Calu3 (cell line): ENCODE results near the gene MID1. TPM values are rescaled to one million over a fixed set of nuclear protein-coding genes. Genes with fewer than 3 reads are reported as not detected.

ENCODE experiments used
- BruUV-seq: library from RNA; stranded (reverse); fragments of 400-500 nt; replicated peaks from 2 replicates; lab custom pipeline; 2021; lab: Mats Ljungman, UMichigan
- CTCF ChIA-PET: fragments of 300-600 bp; sonication (Branson Sonifier 250); formaldehyde crosslinking; loops from one replicate; lab custom pipeline; 2022; ENCODE audit warnings: antibody characterized with exemption; lab: Charles Lee
- DNase-seq: peaks from one replicate; pipeline ENCODE4 v3.0.0; 2022
- H3K27ac Mint-ChIP-seq: one replicate; pipeline ENCODE4 v1.8.0; 2022; ENCODE audit warnings: mixed read lengths; ENCODE audit not compliant: unreplicated experiment
- H3K27me3 Mint-ChIP-seq: one replicate; pipeline ENCODE4 v1.8.0; 2022; ENCODE audit warnings: mixed read lengths; ENCODE audit not compliant: unreplicated experiment
- H3K36me3 Mint-ChIP-seq: one replicate; pipeline ENCODE4 v1.8.0; 2022; ENCODE audit warnings: mild to moderate bottlenecking, moderate library complexity, mixed read lengths; ENCODE audit not compliant: insufficient read depth, unreplicated experiment
- H3K4me1 Mint-ChIP-seq: one replicate; pipeline ENCODE4 v1.8.0; 2022; ENCODE audit warnings: mild to moderate bottlenecking, low read depth, mixed read lengths; ENCODE audit not compliant: unreplicated experiment
- H3K4me3 Mint-ChIP-seq: one replicate; pipeline ENCODE4 v1.8.0; 2022; ENCODE audit warnings: mild to moderate bottlenecking, low read depth, moderate library complexity, mixed read lengths; ENCODE audit not compliant: unreplicated experiment
- H3K9me3 Mint-ChIP-seq: one replicate; pipeline ENCODE4 v1.8.0; 2022; ENCODE audit warnings: low read depth, mixed read lengths; ENCODE audit not compliant: unreplicated experiment
- CTCF ChIP-seq: fragments of 200-600 bp; IDR thresholded peaks from one replicate; pipeline ENCODE4 v1.8.0; 2022; ENCODE audit warnings: antibody characterized with exemption; ENCODE audit not compliant: unreplicated experiment
- intact Hi-C: fragments of 100-400 bp; cut with micrococcal nuclease; formaldehyde crosslinking; loops from one replicate; pipeline ENCODE4 v1.10.0; 2022; ENCODE audit not compliant: unreplicated experiment
- total RNA-seq: library from RNA; stranded (reverse); gene quantifications from 2 replicates; pipeline ENCODE4 v1.2.3, GENCODE V29; 2022

Gene MID1
- total RNA-seq, 1 experiment from 2014 or later: 85.6 TPM

- Mint-ChIP-seq H3K27me3 (no peaks in the 10 kb centered on the region), H3K36me3 (no peaks in the 10 kb centered on the region), H3K4me1 (peaks cover 28% of the 10 kb centered on the region), H3K4me3 (no peak overlapping the region), H3K9me3 (no peaks in the 10 kb centered on the region), H3K27ac (no peak overlapping the region)
- intact Hi-C loops: no loop called here
- TF ChIP-seq CTCF: no peak
- no TSS peak for BruUV-seq
- CTCF ChIA-PET: no interaction called here
- no peak for DNase-seq
Measured at GRCh38 chrX:10501611-10502010, 118.8 kb downstream of the MID1 start.

GRCh38 chrX:10496345-10496965 is 123.9 kb downstream of the MID1 start:
- no TSS peak for BruUV-seq
- CTCF ChIA-PET: interaction anchor here (0.9 kb wide), 1 partner anchor 16 kb away, joined by 4 read pairs; no protein-coding TSS in a partner anchor
- Mint-ChIP-seq H3K27me3 (no peaks in the 10 kb centered on the region), H3K27ac (no peak overlapping the region), H3K36me3 (peaks cover 18% of the 10 kb centered on the region), H3K9me3 (no peaks in the 10 kb centered on the region), H3K4me1 (peaks cover 31% of the 10 kb centered on the region), H3K4me3 (no peak overlapping the region)
- no peak for DNase-seq
- no peak for TF ChIP-seq CTCF
- intact Hi-C loops: no loop called here

GRCh38 chrX:10495677-10496076 is 124.7 kb downstream of the MID1 start:
- no peak for TF ChIP-seq CTCF
- Mint-ChIP-seq H3K27ac (no peak overlapping the region), H3K9me3 (no peaks in the 10 kb centered on the region), H3K36me3 (peaks cover 22% of the 10 kb centered on the region), H3K27me3 (no peaks in the 10 kb centered on the region), H3K4me3 (no peak overlapping the region), H3K4me1 (peaks cover 25% of the 10 kb centered on the region)
- no peak for DNase-seq
- CTCF ChIA-PET: interaction anchor here (0.9 kb wide), 1 partner anchor 17 kb away, joined by 4 read pairs; no protein-coding TSS in a partner anchor
- intact Hi-C loops: no loop called here
- no TSS peak for BruUV-seq

GRCh38 chrX:10492250-10492649 is 128.1 kb downstream of the MID1 start:
- H3K36me3 Mint-ChIP-seq: peaks cover 22% of the 10 kb centered on the region
- TF ChIP-seq CTCF: no peak
- BruUV-seq: no TSS peak
- H3K27ac Mint-ChIP-seq: no peak overlapping the region
- H3K27me3 Mint-ChIP-seq: no peaks in the 10 kb centered on the region
- intact Hi-C loops: no loop called here
- CTCF ChIA-PET: no interaction called here
- H3K9me3 Mint-ChIP-seq: no peaks in the 10 kb centered on the region
- peaks cover 19% of the 10 kb centered on the region for H3K4me1 Mint-ChIP-seq
- DNase-seq: no peak
- no peak overlapping the region for H3K4me3 Mint-ChIP-seq
